ENCODE data around the gene IFNA21.
"Not testable (repeated sequence)": the region's sequence is repeated elsewhere in the genome, so short reads cannot be mapped to it uniquely, and the experiment has no call there.

Gene IFNA21

DNA sequence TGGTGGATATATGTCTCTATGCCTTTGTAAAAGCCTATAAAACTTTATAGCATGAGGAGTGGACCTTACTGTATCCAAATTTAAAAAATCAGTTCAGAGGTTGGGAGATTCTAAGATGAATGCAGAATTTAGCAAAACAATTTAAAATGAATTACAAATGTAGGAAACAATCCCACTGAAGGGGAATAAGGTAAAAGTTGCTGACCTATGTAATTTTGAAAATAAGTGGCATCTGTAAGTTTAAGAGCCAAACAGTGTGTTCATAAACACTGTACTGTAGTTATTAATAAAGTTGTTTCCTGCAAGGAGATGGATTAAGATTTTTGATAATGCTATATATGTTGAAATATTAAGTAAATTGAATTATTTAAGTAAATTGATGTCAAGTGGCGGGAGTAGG is 29.4 kb downstream of the IFNA21 start:
- DNase-seq, result no peak

DNA sequence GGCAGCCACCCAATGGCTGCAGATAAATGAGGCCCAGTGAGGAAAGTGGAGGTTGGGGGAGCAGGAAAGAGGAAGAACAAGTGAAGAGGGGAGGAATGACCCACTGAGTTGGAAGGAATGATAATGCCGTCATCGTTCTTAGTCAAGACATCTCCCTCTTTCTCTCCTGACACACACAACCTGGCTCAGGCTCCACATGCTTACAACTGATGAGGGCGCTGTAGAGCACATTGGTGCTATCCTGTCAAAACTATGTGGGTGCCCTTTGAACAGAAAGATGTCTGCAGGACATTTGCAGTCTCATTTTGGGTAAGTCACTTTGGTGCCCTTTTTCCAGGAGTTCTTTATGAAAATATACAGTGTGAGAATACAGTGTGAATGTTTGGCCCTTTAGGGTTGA is 30.7 kb downstream of the IFNA21 start:
- no peak for DNase-seq

DNA sequence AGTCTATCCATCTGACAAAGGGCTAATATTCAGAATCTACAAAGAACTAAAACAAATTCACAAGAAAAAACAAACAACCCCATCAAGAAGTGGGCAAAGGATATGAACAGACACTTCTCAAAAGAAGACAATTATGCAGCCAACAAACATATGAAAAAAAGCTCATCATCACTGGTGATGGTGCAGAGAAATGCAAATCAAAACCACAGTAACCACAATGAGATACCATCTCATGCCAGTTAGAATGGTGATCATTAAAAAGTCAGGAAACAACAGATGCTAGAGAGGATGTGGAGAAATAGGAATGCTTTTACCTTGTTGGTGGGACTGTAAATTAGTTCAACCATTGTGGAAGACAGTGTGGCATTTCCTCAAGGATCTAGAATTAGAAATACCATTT is 38.3 kb downstream of the IFNA21 start:
- not testable (repeated sequence) for DNase-seq

DNA sequence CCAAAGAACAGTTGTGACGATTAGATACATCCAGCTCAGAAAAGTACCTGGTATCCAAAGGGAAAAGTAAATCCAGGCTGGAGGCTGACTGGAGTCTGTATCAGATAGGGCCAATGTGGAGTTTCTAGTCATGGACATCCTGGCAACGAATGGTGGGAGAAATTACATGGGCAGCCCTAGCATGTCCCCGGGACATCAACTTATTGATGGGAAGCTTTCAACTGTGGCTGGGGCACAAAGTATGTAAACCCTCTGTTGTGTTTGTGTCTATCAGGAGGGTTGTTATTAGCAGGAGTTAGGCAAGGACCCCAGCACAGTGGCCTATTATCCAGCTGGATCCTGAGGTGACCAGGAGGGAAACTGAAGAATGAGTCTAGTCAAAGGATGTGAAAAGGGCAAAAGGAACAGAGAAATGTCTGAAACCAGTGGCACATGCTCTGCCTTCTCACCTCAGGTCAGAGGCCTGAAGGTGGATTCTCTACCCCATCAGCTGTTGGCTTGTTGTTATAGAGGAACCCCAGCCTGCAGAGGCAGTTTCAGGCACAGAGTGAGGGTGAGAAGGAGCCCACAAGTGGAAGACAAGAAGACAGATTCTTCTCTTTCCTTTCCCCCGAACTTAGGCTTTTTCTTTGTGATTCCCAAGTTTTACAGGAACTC is 44.7 kb downstream of the IFNA21 start:
- no peak for DNase-seq

DNA sequence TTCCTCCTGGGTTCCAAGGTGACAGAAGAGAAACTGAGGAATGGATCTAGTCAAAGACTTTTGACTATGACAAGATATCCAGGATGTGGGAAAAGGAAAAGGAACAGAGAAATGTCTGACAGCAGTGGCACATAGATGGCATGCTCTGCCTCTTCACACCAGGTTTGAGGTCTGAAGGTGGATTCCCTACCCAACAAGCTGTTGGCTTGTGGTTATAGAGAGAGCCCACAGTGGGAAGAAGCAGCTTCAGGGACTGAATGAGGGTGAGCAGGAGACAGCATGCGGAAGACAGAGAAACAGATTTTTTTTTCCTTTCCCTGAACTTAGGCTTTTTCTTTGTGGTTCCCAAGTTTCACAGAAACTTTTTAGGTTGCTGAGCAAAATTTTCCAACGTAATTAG is 45.4 kb downstream of the IFNA21 start:
- no peak for DNase-seq

DNA sequence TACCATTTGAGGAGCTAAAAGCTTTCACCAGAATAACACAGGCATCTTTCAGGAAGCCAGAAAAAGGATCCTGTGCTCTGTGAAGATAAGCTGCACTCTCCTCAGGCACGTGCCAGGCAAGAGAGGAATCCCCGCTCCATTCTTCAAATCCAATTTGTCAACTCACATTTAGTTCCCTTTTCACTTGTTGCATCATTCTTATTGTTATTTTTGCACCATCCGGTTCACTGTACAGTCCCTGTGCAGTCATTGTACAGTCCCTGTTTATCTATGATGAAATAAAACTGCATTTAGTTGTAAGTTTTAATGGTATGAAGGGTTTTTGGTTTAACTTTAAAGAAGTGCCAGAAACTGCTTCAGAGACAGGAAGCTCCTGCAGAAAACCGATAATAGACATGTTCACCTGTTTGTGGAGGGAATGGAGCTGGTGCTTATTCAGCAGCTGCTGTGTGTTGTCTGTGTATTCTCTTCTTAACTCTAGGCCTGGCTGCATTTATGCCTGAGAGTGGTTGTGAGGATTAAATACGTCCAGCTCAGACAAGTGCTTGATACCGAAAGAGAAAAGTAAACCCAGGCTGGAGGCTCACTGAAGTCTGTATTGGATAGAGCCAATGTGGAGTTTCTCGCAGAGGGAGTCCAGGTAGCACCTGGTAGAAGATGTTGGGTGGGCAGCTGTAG is 47.2 kb downstream of the IFNA21 start:
- DNase-seq, result no peak

Measured in NCI-H1417 treated with DMSO at 0.1 percent for 48 hours (cell line).